Measurements from ENCODE around the gene INHBB. TPM values are rescaled to one million over a fixed set of nuclear protein-coding genes. Genes with fewer than 3 reads are reported as not detected.
"Not testable (repeated sequence)": the region's sequence is repeated elsewhere in the genome, so short reads cannot be mapped to it uniquely, and the experiment has no call there.

The INHBB gene
- total RNA-seq, 1 experiment from 2014 or later = 3.9 TPM

DNA sequence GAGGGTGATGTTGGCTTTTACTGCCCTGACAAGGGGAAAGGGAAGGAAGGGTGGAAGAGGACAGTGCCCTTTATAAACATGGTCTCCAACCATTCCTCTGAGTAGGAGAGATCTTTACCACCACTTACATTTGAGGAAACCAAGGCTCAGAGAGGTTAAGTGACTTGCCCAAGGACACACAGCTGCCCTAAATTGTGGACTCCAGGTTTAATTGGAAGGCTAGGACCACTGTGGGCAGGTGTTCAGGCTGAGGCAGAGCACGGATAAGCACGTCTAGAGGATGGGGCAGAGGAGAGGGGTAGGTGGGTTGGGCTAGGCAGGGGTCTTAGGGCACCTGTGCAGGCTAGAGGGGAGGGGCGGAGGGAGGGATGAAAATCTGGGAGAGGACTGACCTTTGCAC is 32.7 kb downstream of the INHBB start:
- Histone ChIP-seq H3K9me3 (no peaks in the 10 kb centered on the region), H3K4me3 (no peak overlapping the region), H3K36me3 (no peaks in the 10 kb centered on the region), H3K27me3 (no peaks in the 10 kb centered on the region)
- no peak for DNase-seq

DNA sequence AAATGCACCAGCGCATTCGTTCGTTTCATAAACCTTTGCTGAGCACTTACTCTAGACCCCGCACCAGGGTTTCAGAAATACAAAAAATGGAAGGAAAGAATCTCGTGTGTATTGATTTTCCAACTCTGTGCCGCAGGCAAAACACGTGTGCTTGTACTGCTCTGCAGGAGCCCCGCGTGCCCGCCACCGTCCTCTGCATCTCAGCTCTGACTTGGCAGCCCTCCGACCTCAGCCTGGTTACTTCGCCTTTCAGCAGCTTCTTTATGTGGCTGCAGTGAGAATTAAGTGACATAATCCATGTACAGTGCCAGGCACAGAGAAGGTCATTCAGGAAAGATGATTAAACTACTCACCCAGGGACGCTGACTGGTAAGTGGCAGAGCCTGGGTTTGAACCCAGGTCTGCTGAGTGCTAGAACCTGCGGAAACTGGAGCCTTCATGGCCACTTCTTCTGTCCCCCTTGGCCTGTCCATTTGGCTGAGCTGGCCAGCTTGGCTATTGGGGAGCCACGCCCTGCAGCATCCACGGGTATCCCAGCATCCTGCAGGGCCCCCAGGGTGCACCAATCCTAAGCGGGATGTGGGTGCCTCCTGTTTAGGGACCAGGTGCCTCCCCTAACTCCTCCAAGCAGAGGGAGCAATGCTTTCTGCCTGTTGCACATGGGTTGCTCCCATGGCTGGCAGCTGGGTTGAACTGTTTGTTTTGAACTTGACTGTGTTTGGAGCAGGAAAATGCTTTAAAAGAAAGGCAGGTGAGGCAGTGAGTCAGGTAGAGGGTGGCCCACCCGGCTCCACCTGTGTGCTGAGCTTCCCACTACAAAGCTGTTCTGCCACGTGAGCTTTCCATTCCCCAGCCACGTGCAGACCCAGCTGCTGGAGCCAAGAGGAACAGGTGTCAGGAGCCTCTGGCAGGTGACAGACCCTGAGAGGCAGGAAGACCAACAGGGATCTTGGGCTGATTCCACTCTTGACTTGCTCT is 34.3 kb downstream of the INHBB start:
- H3K4me3 ChIP-seq = no peak overlapping the region
- no peaks in the 10 kb centered on the region for H3K9me3 ChIP-seq
- DNase-seq = no peak
- no peaks in the 10 kb centered on the region for H3K36me3 ChIP-seq
- H3K27me3 ChIP-seq = no peaks in the 10 kb centered on the region

DNA sequence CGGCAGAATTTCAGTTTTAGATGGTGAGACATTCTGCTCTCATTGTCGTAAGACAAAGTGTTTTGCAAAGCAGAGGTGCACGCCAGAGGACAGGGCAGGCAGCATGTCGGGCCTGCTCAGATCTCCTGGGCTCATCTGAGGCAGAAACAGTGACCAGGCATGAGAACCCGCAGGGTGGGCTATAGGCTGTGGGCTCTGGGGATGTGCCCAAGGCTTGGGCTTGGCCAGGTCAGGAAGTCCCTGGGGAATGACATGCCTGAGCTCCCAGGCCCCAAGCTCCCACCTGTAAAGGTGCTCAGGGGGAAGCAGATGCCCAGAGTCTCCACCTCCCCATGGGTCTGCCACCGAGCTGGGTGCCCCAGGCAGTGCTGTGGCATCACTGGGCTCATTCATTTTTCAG is 35.3 kb downstream of the INHBB start:
- no peaks in the 10 kb centered on the region for H3K27me3 ChIP-seq
- DNase-seq = no peak
- no peaks in the 10 kb centered on the region for H3K36me3 ChIP-seq
- H3K9me3 ChIP-seq = no peaks in the 10 kb centered on the region
- no peak overlapping the region for H3K4me3 ChIP-seq

DNA sequence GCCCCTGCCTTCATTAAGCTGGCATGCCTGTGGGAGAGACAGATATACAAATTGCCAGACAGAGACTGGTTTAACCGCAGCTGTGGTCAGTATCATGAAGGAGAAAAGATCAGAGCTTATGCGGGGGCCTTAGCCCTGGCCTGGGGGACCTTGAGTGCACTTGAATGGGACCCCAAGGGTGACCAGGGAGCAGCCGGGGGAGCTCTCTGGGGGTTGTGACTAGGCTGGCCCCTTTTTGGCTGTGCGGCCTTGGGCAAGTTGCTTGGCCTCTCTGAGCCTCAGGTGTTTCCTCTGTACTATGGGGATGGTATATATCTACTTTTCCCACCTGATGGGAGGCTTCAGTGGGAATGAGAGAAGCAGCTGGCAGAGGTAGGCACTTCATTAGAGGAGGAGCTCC is 35.7 kb downstream of the INHBB start:
- H3K9me3 ChIP-seq = no peaks in the 10 kb centered on the region
- H3K27me3 ChIP-seq = no peaks in the 10 kb centered on the region
- no peak overlapping the region for H3K4me3 ChIP-seq
- no peaks in the 10 kb centered on the region for H3K36me3 ChIP-seq
- no peak for DNase-seq

DNA sequence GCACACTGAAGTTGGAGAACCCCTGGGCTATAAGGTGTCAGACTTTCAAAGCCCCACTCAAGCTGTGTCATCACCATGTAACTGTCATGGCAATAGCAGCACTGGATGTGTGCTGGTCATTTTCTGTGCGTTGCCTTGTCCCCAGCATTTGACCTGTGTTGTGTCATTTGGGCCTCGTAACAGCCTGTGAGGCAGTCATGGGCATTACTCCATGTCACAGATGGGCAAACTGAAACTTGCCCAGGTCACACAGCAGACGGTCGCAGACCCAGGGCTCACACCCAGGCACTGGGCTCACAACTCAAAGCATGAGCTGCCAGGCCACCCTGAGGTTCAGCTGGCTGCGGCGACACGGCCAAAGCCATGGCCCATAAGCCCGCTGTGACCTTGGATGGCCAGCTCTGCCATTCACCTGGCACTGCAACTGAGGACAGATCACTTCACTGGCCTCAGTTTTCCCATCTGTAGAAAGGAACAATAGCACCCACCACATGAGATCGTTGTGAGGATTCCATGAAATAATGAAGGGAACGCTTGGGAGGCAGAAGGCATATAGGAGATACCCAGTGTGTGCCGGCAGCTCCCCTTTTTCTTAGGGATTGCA is 36.7 kb downstream of the INHBB start:
- Histone ChIP-seq H3K4me3 (no peak overlapping the region), H3K36me3 (no peaks in the 10 kb centered on the region), H3K27me3 (no peaks in the 10 kb centered on the region), H3K9me3 (no peaks in the 10 kb centered on the region)
- no peak for DNase-seq

DNA sequence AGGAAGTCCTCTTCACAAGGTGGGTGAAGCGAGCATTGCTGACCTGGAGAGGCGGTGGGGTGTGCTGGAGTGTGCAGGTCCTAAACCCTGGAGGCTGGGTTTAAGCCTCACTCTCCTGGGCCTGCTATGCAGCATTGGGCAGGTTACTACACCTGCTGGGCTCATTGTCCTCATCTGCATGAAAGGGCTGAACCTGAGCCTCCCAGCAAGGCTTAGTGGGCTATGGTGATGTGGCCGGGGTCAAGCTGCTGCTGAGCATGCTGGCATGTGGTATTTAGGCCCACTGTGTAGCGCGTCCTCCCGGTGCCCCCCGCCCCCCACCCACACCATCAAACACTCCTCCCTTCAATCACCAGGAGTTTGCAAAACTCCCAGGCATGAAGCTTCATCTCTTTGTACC is 37.3 kb downstream of the INHBB start:
- Histone ChIP-seq H3K9me3 (no peaks in the 10 kb centered on the region), H3K36me3 (no peaks in the 10 kb centered on the region), H3K27me3 (no peaks in the 10 kb centered on the region), H3K4me3 (no peak overlapping the region)
- DNase-seq = no peak

DNA sequence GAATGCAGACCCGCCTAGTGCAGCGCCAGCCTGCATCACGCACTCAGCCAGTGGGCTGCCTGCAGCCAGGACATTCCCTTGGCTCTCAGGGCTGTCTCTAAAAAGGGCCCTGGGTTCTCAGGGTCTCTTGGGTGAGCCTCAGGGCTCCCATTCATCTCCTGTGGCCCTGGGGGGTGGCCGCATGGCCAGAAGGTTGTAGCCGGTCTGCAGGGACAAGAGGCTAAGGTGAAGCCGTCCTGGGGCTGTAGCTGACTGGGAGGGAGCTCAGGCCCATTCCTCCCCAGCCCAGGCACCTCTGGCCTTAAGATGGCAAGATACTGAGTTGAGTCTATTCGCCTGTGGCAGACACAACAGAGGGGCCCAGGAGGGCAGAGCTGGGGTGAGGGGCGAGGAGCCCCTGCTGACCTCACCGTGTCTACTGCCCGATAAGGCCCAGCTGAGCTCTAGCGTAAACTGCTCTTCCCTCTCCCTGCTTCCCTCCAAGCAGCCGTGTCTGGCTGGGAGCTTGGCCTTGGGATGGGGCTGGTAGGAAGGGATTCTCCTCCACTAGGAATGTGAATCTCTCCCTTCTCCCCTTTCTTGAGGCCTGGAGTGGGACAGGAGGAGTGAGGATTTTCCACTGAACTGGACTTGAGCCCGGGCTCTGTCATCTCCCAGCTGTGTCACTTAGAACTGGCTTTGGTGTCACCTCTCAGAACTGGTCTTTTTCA is 37.9 kb downstream of the INHBB start:
- H3K27me3 ChIP-seq = no peaks in the 10 kb centered on the region

DNA sequence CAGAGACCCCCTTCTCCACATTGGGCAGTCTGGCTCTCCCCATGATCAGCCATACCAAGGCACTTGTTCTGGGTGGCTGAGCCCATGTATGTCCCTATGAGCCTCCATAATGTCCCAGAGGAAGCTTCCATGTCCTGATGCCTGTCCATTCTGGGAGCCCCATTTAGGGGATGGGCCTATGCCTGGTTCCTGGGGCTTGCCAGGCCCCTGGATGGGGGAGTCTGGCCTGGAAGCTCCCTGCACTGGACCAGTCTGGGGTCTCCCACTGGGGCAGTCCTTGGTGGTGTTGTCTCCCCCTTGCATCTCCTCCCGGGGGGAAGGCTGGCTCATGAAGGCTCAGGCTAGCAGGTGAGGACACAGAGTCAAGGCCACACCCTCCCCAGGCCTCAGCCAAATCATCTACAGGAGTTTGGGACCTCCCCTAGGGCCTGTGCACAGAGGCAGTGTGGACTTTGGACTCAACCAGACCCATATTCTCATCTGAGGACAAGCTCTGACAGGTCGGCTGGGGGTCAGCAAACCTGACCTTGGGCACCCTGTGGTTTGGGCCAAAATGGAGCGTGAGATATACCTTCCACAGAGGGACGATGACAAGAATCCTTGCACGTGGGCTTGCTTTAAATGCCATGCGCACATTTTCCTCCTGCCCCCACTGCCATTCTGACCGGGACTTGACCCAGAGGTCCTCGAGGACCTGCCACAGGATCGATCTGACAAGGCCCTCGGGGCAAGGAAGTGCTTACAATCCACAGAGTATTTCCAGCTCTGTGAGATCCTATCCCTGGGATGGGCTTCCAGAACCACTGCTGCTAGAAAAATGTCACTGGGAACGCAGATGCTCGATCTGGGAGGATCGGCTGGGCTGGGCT is 38.8 kb downstream of the INHBB start:
- no peaks in the 10 kb centered on the region for H3K27me3 ChIP-seq
- no peaks in the 10 kb centered on the region for H3K36me3 ChIP-seq
- no peaks in the 10 kb centered on the region for H3K9me3 ChIP-seq
- H3K4me3 ChIP-seq = no peak overlapping the region
- DNase-seq = no peak

More for the DNA sequence above, 37.9 kb downstream of the INHBB start:
- Histone ChIP-seq H3K36me3 (no peaks in the 10 kb centered on the region), H3K9me3 (no peaks in the 10 kb centered on the region), H3K4me3 (no peak overlapping the region)
- DNase-seq = no peak

DNA sequence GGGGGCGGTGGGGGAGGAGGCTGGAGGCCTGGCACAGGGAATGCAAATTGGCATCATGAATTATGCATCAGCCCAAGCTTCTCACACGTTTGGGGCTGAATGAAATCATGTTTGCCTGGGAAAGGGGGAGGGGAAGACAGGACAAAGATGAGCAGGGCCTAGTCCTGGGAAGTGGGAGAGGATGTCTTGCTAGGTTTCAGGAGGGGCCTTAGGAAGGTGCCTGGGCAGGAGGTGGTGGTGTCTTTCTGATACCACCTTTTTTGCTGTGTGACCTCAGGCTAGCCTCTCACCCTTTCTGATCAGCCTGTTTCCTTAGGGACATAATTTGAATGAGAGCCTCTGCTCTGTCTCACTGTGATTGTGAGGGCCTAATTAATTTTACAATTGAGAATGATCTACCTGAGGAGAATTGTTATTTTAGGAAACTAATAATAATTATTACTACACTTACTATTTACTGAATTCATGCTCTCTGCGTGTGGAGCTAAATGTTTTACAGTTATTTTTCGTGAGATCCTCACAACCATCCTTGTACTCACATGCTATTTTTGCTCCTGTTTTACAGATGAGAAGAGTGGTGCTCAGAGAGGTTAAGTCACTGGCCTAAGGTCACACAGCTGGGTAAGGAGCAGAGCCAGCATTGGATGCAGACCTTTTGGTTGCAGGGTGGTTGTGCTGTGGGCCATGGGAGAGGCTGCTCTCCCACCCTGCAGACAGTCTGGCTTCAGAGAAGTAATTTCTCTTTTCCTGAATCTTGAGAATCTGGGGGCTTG is 39.6 kb downstream of the INHBB start:
- H3K36me3 ChIP-seq = no peaks in the 10 kb centered on the region
- H3K27me3 ChIP-seq = no peaks in the 10 kb centered on the region
- H3K9me3 ChIP-seq = no peaks in the 10 kb centered on the region
- DNase-seq = no peak
- H3K4me3 ChIP-seq = no peak overlapping the region

DNA sequence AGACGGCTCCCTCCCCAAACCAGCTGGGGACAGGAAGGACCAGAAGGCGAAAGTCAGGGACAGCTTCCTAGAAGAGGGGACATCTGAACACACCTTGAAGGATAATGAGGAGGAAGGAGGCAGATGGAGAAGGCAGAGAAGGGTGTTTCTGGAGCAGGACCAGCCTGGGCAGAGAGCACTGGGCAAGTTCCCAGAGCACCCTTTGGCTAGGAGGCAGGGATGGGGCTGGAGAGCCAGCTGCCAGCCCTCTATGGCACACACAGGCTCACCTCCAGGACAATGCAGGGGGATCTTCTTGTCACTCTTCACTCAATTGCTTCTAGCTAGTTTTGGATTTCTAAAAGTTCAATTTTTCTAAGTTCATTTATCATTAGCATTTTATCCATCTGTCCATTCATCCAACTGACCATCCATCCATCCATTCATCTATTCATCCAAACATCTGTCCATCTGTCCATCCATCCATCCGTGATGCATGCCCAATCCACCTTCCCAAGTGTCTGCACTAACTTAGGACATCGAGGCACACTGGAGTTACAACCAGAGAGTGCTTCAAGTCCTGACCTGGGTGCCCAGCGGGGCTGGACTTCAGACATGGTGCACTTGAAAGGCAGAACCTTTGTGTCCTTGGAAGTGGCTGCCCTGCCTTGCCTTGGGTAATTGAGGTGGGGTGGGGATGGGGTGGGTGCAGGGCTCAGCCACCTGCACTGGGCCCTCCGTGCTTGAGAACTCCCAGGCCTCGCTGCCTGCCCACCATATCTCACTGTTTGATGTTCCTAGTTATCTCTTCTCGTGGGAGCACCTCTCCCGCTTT is 42.5 kb downstream of the INHBB start:
- no peaks in the 10 kb centered on the region for H3K27me3 ChIP-seq
- no peak for DNase-seq
- H3K4me3 ChIP-seq = no peak overlapping the region
- no peaks in the 10 kb centered on the region for H3K36me3 ChIP-seq
- no peaks in the 10 kb centered on the region for H3K9me3 ChIP-seq

DNA sequence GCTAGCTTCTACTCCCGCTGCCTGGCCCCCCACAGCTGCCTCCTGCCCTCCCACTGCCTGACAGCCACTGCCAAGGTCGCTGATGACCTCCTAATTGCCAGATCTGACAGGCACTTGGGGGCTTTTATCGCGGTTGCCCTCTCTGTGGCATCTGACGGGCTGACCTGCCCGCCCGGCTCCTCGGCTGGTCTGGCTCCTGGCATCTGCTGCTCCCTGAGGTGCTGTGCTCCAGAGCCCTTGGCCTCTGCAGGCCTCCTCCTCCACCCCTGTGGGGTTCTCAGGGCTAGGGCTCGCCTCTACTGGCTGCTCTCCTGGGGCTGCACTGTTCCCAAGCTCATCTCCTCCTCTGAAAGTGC is 43.1 kb downstream of the INHBB start:
- Histone ChIP-seq H3K27me3 (no peaks in the 10 kb centered on the region), H3K36me3 (no peaks in the 10 kb centered on the region), H3K9me3 (no peaks in the 10 kb centered on the region), H3K4me3 (no peak overlapping the region)
- DNase-seq = no peak

DNA sequence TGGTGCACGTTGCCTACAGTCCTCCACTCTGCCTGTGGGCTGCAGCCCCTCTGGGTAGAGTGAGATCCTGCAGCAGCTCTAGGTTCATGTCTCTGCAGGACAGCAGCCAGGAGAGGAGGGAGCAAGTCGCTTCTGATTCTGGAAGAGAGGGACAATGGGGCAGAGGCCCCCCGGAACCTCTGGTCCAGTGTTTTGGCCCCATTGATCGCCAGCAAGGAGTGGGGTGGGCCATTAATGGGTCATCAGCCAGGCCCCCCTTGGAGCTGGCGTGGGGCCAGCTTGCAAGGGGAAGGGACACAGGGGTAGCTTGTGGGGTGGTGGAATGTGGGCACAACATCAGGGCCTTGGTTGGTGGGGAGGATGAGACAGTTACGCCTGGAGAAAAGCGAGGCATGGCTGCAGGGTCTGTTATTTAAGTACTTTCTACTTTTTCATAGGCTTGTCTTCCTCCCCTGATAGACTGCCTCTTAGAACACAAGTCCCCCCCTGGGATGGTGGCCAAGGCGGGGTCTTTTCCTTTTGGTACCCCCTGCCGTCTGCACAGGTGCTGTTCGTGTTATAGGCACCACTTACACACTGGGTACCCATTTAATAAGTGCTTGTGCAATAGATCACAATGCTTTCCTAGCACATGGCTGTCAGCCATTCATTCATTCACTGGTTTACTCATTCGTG is 44.6 kb downstream of the INHBB start:
- no peaks in the 10 kb centered on the region for H3K27me3 ChIP-seq
- H3K9me3 ChIP-seq = no peaks in the 10 kb centered on the region
- DNase-seq = no peak
- no peak overlapping the region for H3K4me3 ChIP-seq
- no peaks in the 10 kb centered on the region for H3K36me3 ChIP-seq

DNA sequence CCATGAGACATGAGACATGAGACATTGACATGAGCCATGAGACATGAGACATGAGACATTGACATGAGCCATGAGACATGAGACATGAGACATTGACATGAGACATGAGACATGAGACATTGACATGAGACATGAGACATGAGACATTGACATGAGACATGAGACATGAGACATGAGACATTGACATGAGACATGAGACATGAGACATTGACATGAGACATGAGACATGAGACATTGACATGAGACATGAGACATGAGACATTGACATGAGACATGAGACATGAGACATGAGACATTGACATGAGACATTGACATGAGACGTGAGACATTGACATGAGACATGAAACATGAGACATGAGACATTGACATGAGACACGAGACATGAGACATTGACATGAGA is 45.4 kb downstream of the INHBB start:
- not testable (repeated sequence) for H3K36me3 ChIP-seq, DNase-seq, H3K9me3 ChIP-seq, H3K27me3 ChIP-seq, H3K4me3 ChIP-seq

DNA sequence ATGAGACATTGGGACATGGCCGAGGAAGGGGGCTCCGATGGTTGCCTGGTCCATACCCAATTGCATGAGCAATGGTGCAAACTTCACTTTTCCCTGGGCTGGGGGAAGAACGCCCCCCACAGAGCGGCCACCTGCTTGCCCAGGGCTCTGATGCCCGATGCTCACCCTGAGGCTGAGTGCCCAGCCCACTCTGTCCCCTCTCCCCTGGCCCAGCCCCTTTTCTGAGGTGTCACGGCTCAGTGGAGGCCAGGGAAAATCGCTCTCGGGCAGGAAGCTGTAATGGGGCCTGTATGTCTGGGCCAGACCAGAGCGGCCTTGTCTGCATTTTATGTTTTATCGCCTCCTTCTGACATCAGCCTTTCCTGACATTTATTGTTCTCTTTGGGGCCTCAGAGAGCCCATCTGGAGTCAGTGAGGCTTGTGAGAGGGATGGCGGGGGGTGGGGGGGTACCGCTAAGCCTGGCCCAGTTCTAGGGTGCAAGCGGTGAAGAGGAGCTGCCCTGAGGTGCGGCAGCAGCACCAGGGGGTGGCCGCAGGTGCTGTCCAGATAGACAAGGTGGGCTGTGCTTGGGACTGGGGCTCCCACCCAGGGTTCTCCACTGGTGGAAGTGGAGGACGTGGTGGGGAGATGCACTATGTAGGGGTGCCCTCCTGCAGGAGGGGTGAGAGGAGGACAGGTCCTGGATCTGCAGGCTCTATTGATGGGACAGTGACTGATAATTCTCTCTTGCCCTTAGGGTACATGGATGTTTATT is 46.2 kb downstream of the INHBB start:
- no peaks in the 10 kb centered on the region for H3K27me3 ChIP-seq
- DNase-seq = no peak
- H3K9me3 ChIP-seq = no peaks in the 10 kb centered on the region

More for the DNA sequence above, 46.2 kb downstream of the INHBB start:
- Histone ChIP-seq H3K4me3 (no peak overlapping the region), H3K36me3 (no peaks in the 10 kb centered on the region)
